Esophagus muscularis mucosa (tissue), 4 donors: Measurements from ENCODE around the gene C1QA. TPM values are rescaled to one million over a fixed set of nuclear protein-coding genes. Genes with fewer than 3 reads are reported as not detected.
"Not testable (repeated sequence)": the region's sequence is repeated elsewhere in the genome, so short reads cannot be mapped to it uniquely, and the experiment has no call there.

Experiments used
- DNase-seq: peaks from one replicate; pipeline ENCODE4 v3.0.0-alpha.2; 2017; ENCODE audit errors: extremely low spot score
- H3K27ac ChIP-seq, 4 donors: fragments of 200-600 bp; sonication (generic); replicated peaks in 1 of 4; 1 replicate in 3 of 4; 2 replicates in 1 of 4; pipeline ENCODE4 v1.5.1; 2016 to 2019; ENCODE audit warnings: mild to moderate bottlenecking in 1 of 4
- H3K27me3 ChIP-seq, 4 donors: fragments of 200-600 bp; sonication (generic); one replicate each; pipeline versions ENCODE4 v1.5.1 to v1.6.0; 2016 to 2019
- H3K36me3 ChIP-seq, 4 donors: fragments of 200-600 bp; sonication (generic); one replicate each; pipeline ENCODE4 v1.5.1; 2016 to 2019
- H3K4me1 ChIP-seq, 4 donors: fragments of 200-600 bp; sonication (generic); one replicate each; pipeline ENCODE4 v1.5.1; 2016 to 2019
- H3K4me3 ChIP-seq, 4 donors: fragments of 200-600 bp; sonication (generic); 1 replicate in 2 of 4; 2 replicates in 2 of 4; pipeline ENCODE4 v1.5.1; 2016 to 2019; ENCODE audit warnings: mild to moderate bottlenecking in 4 of 4, moderate library complexity in 1 of 4
- H3K9me3 ChIP-seq, 4 donors: fragments of 200-600 bp; sonication (generic); 1 replicate in 3 of 4; 2 replicates in 1 of 4; pipeline ENCODE4 v1.5.1; 2016 to 2019
- EP300 ChIP-seq: sonication (generic); formaldehyde crosslinking; IDR thresholded peaks from one replicate; pipeline ENCODE4 v1.6.1; 2017; ENCODE audit warnings: antibody characterized with exemption
- POLR2A ChIP-seq: fragments of 450-650 bp; IDR thresholded peaks from one replicate; pipeline ENCODE4 v1.6.1; 2017; ENCODE audit warnings: antibody characterized with exemption, moderate library complexity, mild to moderate bottlenecking, low read depth
- POLR2AphosphoS5 ChIP-seq, 2 donors: sonication (generic); formaldehyde crosslinking; IDR thresholded peaks; one replicate each; pipeline ENCODE4 v1.6.1; 2017; ENCODE audit warnings: antibody characterized with exemption in 2 of 2
- WGBS: methylation state at CpG from one replicate; pipeline ENCODE4 v1.1.5; 2018; 5-methylcytosine and 5-hydroxymethylcytosine counted together
- intact Hi-C: fragments of 100-400 bp; cut with DNase I; formaldehyde crosslinking; loops from one replicate; pipeline ENCODE4 v1.15.1; 2023
- total RNA-seq, 4 donors: library from RNA; depleted of rRNA; stranded (reverse); fragments of >200 nt; gene quantifications; one replicate each; pipeline versions ENCODE4 v1.1.0 to v1.2.1, GENCODE V29; 2016
- TF ChIP-seq, protein P1 (sequence below), 3 experiments: fragments of 200-600 bp in 2 of 3; fragments of 450-650 bp in 1 of 3; sonication (generic) in 2 of 3; IDR thresholded peaks; one replicate each; pipeline ENCODE4 v1.5.1; 2017 to 2019; ENCODE audit warnings: antibody characterized with exemption in 3 of 3, mild to moderate bottlenecking in 2 of 3, moderate library complexity in 1 of 3

C1QA gene
- total RNA-seq, 4 donors from 2014 or later: 132 to 359 (median 164) TPM

DNA sequence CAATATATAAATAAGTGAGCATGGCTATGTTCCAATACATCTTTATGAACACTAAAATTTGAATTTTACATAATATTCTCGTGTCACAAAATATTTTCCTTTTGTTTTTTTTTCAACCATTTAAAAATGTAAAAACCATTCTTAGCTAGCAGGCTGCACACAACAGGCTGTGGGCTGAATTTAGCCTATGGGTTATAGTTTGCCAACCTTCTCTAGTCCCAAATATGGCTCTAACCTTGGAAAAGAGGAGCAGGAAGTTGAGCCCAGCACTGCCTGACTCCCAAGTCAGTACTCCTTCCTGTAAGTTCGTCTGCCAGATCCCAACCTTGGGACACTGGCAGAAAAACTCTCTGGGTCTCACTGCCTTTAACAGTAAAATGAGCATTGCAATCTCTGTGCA lies 30.0 kb downstream of the C1QA start:
- WGBS: 65% methylated on average over 2 of the region's 2 CpGs

DNA sequence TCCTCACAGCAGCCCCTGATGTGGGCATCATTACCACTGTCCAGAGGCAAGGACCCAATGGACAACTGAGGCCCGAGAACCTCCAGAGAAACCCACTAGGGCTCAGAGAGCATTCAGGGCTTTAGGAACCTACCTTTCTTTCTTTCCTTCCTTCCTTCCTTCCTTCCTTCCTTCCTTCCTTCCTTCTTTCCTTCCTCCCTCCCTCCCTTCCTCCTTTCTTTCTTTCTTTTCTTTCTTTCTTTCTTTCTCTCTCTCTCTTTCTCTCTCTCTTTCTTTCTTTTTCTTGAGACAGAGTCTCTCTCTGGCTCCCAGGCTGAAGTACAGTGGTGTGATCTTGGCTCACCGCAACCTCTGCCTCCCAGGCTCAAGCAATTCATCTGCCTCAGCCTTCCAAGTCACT lies 32.4 kb downstream of the C1QA start:
- H3K27ac ChIP-seq, H3K4me3 ChIP-seq, H3K4me1 ChIP-seq, H3K36me3 ChIP-seq, DNase-seq, intact Hi-C loops, H3K9me3 ChIP-seq: not testable (repeated sequence)
- H3K27me3 ChIP-seq: peaks cover 0 to 53% (median 8%) of the 10 kb centered on the region in 4 donors
- 76% methylated on average over 2 of the region's 2 CpGs for WGBS

More for the DNA sequence above, 30.0 kb downstream of the C1QA start:
- intact Hi-C loops: no loop called here
- no peaks in the 10 kb centered on the region for H3K9me3 ChIP-seq
- no peaks in the 10 kb centered on the region for H3K4me1 ChIP-seq
- H3K36me3 ChIP-seq: no peaks in the 10 kb centered on the region
- peaks cover 0 to 39% (median 0%) of the 10 kb centered on the region in 4 donors for H3K27me3 ChIP-seq
- no peak overlapping the region for H3K4me3 ChIP-seq
- DNase-seq: no peak
- no peak overlapping the region for H3K27ac ChIP-seq
- no peak for TF ChIP-seq EP300
- TF ChIP-seq POLR2AphosphoS5 (IDR thresholded peaks at IDR 0.05): no peak
- TF ChIP-seq, protein P1, sequence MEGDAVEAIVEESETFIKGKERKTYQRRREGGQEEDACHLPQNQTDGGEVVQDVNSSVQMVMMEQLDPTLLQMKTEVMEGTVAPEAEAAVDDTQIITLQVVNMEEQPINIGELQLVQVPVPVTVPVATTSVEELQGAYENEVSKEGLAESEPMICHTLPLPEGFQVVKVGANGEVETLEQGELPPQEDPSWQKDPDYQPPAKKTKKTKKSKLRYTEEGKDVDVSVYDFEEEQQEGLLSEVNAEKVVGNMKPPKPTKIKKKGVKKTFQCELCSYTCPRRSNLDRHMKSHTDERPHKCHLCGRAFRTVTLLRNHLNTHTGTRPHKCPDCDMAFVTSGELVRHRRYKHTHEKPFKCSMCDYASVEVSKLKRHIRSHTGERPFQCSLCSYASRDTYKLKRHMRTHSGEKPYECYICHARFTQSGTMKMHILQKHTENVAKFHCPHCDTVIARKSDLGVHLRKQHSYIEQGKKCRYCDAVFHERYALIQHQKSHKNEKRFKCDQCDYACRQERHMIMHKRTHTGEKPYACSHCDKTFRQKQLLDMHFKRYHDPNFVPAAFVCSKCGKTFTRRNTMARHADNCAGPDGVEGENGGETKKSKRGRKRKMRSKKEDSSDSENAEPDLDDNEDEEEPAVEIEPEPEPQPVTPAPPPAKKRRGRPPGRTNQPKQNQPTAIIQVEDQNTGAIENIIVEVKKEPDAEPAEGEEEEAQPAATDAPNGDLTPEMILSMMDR (IDR thresholded peaks at IDR 0.05): no peak
- TF ChIP-seq POLR2A: no peak

DNA sequence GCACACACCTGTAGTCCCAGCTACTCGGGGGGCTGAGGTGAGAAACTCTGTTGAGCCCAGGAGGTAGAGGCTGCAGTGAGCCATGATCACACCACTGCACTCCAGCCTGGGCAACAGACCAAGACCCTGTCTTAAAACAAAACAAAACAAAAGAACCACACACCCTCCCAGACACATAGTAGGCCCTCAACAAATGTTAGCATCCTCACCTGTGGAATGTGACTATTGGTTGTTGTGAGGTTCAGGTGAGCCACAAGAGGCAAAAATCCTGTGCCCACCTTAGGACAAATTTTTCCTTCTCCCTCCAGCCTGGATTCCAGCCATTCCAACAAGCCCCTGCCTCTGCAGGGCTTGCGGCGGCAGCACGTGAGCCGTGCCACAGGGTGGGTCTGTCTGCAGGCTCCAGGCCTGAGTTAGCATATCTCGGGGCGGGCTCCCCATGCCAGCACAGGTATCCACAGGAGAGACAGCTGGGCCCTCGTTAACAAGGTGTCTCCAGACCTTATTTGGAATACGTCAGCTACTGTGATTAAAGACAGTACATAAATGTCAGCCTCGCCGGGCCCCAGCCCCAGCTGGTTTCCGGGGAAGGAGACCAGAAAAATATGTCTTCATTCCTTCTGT lies 34.0 kb downstream of the C1QA start:
- Histone ChIP-seq H3K27ac (no peak overlapping the region), H3K4me1 (no peaks in the 10 kb centered on the region), H3K36me3 (no peaks in the 10 kb centered on the region), H3K4me3 (no peak overlapping the region), H3K27me3 (peaks cover 0 to 66% (median 11%) of the 10 kb centered on the region in 4 donors), H3K9me3 (no peaks in the 10 kb centered on the region)
- no peak for TF ChIP-seq POLR2A
- no peak for TF ChIP-seq EP300
- intact Hi-C loops: no loop called here
- DNase-seq: no peak
- 62% methylated on average over 7 of the region's 12 CpGs for WGBS

DNA sequence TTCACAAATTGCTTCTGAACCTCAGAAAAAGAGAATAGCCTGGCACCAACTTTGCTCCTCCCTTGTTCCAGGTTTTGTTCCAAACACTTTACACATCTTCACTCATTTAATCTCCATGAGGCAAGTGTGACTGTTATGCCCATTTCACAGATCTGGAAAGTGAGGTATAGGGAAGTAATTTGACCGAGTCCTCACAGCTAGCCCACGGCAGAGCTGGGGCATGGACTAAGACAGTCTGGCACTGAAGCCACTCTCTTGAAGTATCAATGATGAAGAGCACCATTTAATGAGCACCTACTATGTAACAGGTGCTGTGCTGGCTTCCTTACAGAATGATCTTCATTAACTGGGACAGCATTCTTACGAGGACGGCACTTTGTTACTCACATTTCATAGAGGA lies 35.6 kb downstream of the C1QA start:
- DNase-seq: no peak
- intact Hi-C loops: no loop called here

DNA sequence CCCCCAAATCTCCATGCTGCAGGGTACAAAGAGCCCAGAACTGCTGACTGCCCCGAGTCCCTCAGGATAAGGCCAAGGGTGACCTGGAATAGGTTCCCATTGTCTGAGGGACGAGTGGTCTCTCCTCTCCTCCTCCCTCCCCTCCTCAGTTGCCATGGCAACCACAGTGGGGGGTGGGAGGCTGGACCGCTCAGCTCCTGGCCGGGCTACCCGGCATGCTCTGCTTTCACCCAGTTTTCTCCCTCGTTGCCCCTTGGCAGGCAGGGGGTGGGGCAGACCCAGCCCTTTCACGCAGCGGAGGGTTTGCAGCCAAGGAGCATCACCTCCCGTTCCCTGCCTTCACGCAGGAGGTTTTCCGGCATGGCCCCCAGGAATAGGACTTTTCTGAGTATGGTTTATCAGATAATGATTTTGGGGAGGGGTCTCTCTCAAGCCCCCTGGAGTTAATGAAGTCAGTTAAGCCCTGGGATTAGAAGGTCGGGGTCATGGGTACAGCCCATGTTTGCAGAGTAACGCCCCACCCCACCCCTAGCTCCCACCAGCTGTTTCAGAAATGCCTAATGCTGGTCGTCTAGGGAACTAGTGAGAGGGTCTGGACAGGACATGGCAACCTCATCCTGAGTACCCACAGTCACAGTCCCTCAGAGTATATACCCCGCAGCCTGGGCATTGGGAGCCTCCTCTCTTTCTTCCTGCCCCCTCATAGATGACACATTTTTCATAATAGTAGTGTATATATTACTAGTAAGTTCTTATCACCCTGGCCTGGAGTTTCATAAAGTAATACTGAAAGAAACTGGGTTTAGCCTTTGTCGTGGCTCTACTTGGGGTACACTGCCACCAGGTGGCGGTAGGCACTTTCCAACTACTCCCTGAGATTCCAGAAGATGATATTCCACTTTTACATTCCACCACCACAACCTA lies 37.3 kb downstream of the C1QA start:
- Histone ChIP-seq H3K4me1 (no peaks in the 10 kb centered on the region), H3K4me3 (no peak overlapping the region), H3K27me3 (peaks cover 0 to 89% (median 11%) of the 10 kb centered on the region in 4 donors), H3K27ac (no peak overlapping the region), H3K9me3 (no peaks in the 10 kb centered on the region), H3K36me3 (no peaks in the 10 kb centered on the region)
- intact Hi-C loops: no loop called here
- WGBS: 32% methylated on average over 16 of the region's 17 CpGs
- no peak for DNase-seq
- TF ChIP-seq EP300 (no peak), POLR2AphosphoS5 (IDR thresholded peaks at IDR 0.05) (no peak)
- TF ChIP-seq, protein P1 (IDR thresholded peaks at IDR 0.05): peak; percentile 43 to 46 (median 44)

More for the DNA sequence above, 35.6 kb downstream of the C1QA start:
- Histone ChIP-seq H3K4me1 (no peaks in the 10 kb centered on the region), H3K9me3 (no peaks in the 10 kb centered on the region), H3K36me3 (no peaks in the 10 kb centered on the region), H3K27ac (no peak overlapping the region), H3K27me3 (peaks cover 0 to 76% (median 11%) of the 10 kb centered on the region in 4 donors), H3K4me3 (no peak overlapping the region)
- TF ChIP-seq, protein P1 (IDR thresholded peaks at IDR 0.05): no peak
- TF ChIP-seq POLR2AphosphoS5 (IDR thresholded peaks at IDR 0.05): no peak
- TF ChIP-seq POLR2A: no peak
- no peak for TF ChIP-seq EP300
- WGBS: 88% methylated on average over 4 of the region's 4 CpGs
